GM18519 (cell line): Measurements from ENCODE around the gene NACC2.
"Not testable (repeated sequence)": the region's sequence is repeated elsewhere in the genome, so short reads cannot be mapped to it uniquely, and the experiment has no call there.

Experiments used
- ATAC-seq: cut with Tn5 transposase; IDR thresholded peaks from one replicate; pipeline ENCODE4 v1.9.1; 2021; ENCODE audit warnings: mild to moderate bottlenecking, moderate library complexity; ENCODE audit not compliant: unreplicated experiment, low FRiP score

The NACC2 gene

GRCh38 chr9:136028760-136029470, 66.2 kb downstream of the NACC2 start:
- no peak for ATAC-seq

GRCh38 chr9:136026943-136027289, 68.2 kb downstream of the NACC2 start:
- ATAC-seq, result not testable (repeated sequence)

GRCh38 chr9:136026266-136026942, 68.7 kb downstream of the NACC2 start:
- no peak for ATAC-seq

- ATAC-seq, result no peak
These were observed 69.6 kb downstream of the NACC2 start for GRCh38 chr9:136025481-136025880.

- no peak for ATAC-seq
These were observed 70.3 kb downstream of the NACC2 start for GRCh38 chr9:136024696-136025316.

- ATAC-seq, result no peak
These were observed 70.8 kb downstream of the NACC2 start for GRCh38 chr9:136024286-136024685.

- ATAC-seq, result no peak
These were observed 71.5 kb downstream of the NACC2 start for GRCh38 chr9:136023410-136024225.

GRCh38 chr9:136022731-136023409, 72.2 kb downstream of the NACC2 start:
- no peak for ATAC-seq

- ATAC-seq, result no peak
These were observed 73.0 kb downstream of the NACC2 start for GRCh38 chr9:136021872-136022681.

GRCh38 chr9:136021171-136021871, 73.8 kb downstream of the NACC2 start:
- no peak for ATAC-seq

GRCh38 chr9:136020671-136021070, 74.4 kb downstream of the NACC2 start:
- no peak for ATAC-seq

GRCh38 chr9:136020206-136020605, 74.9 kb downstream of the NACC2 start:
- no peak for ATAC-seq

GRCh38 chr9:136019681-136020060, 75.4 kb downstream of the NACC2 start:
- ATAC-seq, result no peak

GRCh38 chr9:136019041-136019680, 75.9 kb downstream of the NACC2 start:
- ATAC-seq, result no peak

GRCh38 chr9:136018257-136019031, 76.6 kb downstream of the NACC2 start:
- ATAC-seq, result no peak

- no peak for ATAC-seq
These were observed 77.5 kb downstream of the NACC2 start for GRCh38 chr9:136017289-136018190.
